ENCODE measurements around the gene TMEM164. TPM values are rescaled to one million over a fixed set of nuclear protein-coding genes. Genes with fewer than 3 reads are reported as not detected.
A peak's percentile ranks its signal among the peaks of the same experiment; 100 is the strongest.

TMEM164 gene
- total RNA-seq, 2 experiments from 2014 or later, result 10.9 to 11.5 TPM

- H3K9me3 Mint-ChIP-seq, result no peaks in the 10 kb centered on the region
- ATAC-seq (no peak), DNase-seq (no peak)
- POLR2A ChIA-PET, result no interaction called here
- H3K27ac Mint-ChIP-seq, result no peak overlapping the region
- no peak for TF ChIP-seq CTCF (IDR thresholded peaks at IDR 0.05)
- no peak overlapping the region for H3K4me3 Mint-ChIP-seq
- no peaks in the 10 kb centered on the region for H3K27me3 Mint-ChIP-seq
- H3K36me3 Mint-ChIP-seq (ENCODE audit: low read depth), result no peaks in the 10 kb centered on the region
- intact Hi-C loops (cut with micrococcal nuclease), result no loop called here
- CTCF ChIA-PET, result interaction anchor here (1.0 kb wide), 1 partner anchor 12 kb away, joined by 5 read pairs; no protein-coding TSS in a partner anchor
- peaks cover 3% of the 10 kb centered on the region for H3K4me1 Mint-ChIP-seq (ENCODE audit: low read depth)
These were observed 140.7 kb downstream of the TMEM164 start for GRCh38 chrX:110143454-110144210.

- ATAC-seq (no peak), DNase-seq (no peak)
- Mint-ChIP-seq H3K27ac (no peak overlapping the region), H3K4me1 (ENCODE audit: low read depth) (peaks cover 3% of the 10 kb centered on the region), H3K4me3 (no peak overlapping the region), H3K9me3 (no peaks in the 10 kb centered on the region), H3K36me3 (ENCODE audit: low read depth) (no peaks in the 10 kb centered on the region), H3K27me3 (no peaks in the 10 kb centered on the region)
- no peak for TF ChIP-seq CTCF (IDR thresholded peaks at IDR 0.05)
- intact Hi-C loops (cut with micrococcal nuclease), result no loop called here
- ChIA-PET POLR2A (no interaction called here), CTCF (interaction anchor here (1.2 to 4.1 kb wide), 5 partner anchors 14 to 264 kb away, joined by 3 to 60 read pairs (median 9); no protein-coding TSS in a partner anchor)
These were observed 142.4 kb downstream of the TMEM164 start for GRCh38 chrX:110145311-110145710.

- TF ChIP-seq CTCF (IDR thresholded peaks at IDR 0.05), result peak; percentile 66
- Mint-ChIP-seq H3K4me1 (ENCODE audit: low read depth) (peaks cover 3% of the 10 kb centered on the region), H3K27ac (no peak overlapping the region), H3K27me3 (no peaks in the 10 kb centered on the region), H3K9me3 (no peaks in the 10 kb centered on the region), H3K4me3 (no peak overlapping the region), H3K36me3 (ENCODE audit: low read depth) (no peaks in the 10 kb centered on the region)
- CTCF ChIA-PET, result interaction anchor here (0.8 to 4.1 kb wide), 31 partner anchors 9 to 289 kb away, joined by 3 to 60 read pairs (median 4); no protein-coding TSS in a partner anchor
- DNase-seq (peak; percentile 23), ATAC-seq (no peak)
- intact Hi-C loops (cut with micrococcal nuclease), result no loop called here
- POLR2A ChIA-PET, result interaction anchor here (1.3 kb wide), 1 partner anchor 173 kb away, joined by 3 read pairs; the partner anchor contains the start of gene AMMECR1
These were observed 142.9 kb downstream of the TMEM164 start for GRCh38 chrX:110145854-110146253.

GRCh38 chrX:110146521-110146920 lies 143.6 kb downstream of the TMEM164 start:
- no peaks in the 10 kb centered on the region for H3K36me3 Mint-ChIP-seq (ENCODE audit: low read depth)
- DNase-seq (peak; percentile 23), ATAC-seq (peak; percentile 76)
- H3K27me3 Mint-ChIP-seq, result no peaks in the 10 kb centered on the region
- intact Hi-C loops (cut with micrococcal nuclease), result no loop called here
- TF ChIP-seq CTCF (IDR thresholded peaks at IDR 0.05), result no peak
- no peaks in the 10 kb centered on the region for H3K9me3 Mint-ChIP-seq
- no peak overlapping the region for H3K27ac Mint-ChIP-seq
- POLR2A ChIA-PET, result interaction anchor here (1.3 kb wide), 1 partner anchor 172 kb away, joined by 3 read pairs; the partner anchor contains the start of gene AMMECR1
- H3K4me1 Mint-ChIP-seq (ENCODE audit: low read depth), result peaks cover 3% of the 10 kb centered on the region
- H3K4me3 Mint-ChIP-seq, result no peak overlapping the region
- CTCF ChIA-PET, result interaction anchor here (0.8 to 4.1 kb wide), 35 partner anchors 10 to 290 kb away, joined by 3 to 60 read pairs (median 4); no protein-coding TSS in a partner anchor

- Mint-ChIP-seq H3K36me3 (ENCODE audit: low read depth) (no peaks in the 10 kb centered on the region), H3K9me3 (no peaks in the 10 kb centered on the region), H3K4me1 (ENCODE audit: low read depth) (no peaks in the 10 kb centered on the region), H3K27me3 (no peaks in the 10 kb centered on the region), H3K27ac (no peak overlapping the region), H3K4me3 (no peak overlapping the region)
- no peak for DNase-seq
- CTCF ChIA-PET, result interaction anchor here (22.9 kb wide), 1 partner anchor 258 kb away, joined by 449 read pairs; no protein-coding TSS in a partner anchor
- POLR2A ChIA-PET, result interaction anchor here (0.6 kb wide), 1 partner anchor 541 kb away, joined by 4 read pairs; no protein-coding TSS in a partner anchor
- ATAC-seq, result no peak
- TF ChIP-seq CTCF (IDR thresholded peaks at IDR 0.05), result no peak
- intact Hi-C loops (cut with micrococcal nuclease), result no loop called here
These were observed 150.3 kb downstream of the TMEM164 start for GRCh38 chrX:110153244-110153643.

Measured in activated CD8-positive, alpha-beta T cell treated with anti-CD3 and anti-CD28 coated beads for 36 hours (primary cell).